DMS53 treated with DMSO at 0.1 percent for 48 hours (cell line): ENCODE results near the gene ERP27.

ENCODE experiments used
- DNase-seq: peaks from one replicate; lab custom pipeline; 2025; ENCODE audit not compliant: unreplicated experiment; lab: John Stamatoyannopoulos, UW

The ERP27 gene

DNA sequence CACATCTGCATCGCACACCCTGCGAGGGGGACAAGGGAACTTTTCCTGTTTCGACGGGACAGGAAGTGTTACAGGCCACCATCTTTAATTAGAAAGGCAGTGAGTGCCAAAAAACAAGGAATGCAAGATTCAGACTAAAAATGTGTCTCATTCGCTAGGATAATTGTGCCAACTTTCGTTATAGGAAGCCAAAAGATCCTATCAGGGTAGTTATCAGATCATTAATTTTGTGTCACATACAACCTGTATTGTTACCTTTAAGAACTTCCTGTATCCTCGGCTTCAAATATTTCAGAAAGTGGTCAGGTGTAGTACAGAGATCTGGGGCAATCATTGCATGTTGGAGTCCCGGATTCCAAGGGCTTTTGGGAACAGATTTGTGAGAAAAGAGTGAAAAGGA is 33.5 kb downstream of the ERP27 start:
- DNase-seq, result no peak

DNA sequence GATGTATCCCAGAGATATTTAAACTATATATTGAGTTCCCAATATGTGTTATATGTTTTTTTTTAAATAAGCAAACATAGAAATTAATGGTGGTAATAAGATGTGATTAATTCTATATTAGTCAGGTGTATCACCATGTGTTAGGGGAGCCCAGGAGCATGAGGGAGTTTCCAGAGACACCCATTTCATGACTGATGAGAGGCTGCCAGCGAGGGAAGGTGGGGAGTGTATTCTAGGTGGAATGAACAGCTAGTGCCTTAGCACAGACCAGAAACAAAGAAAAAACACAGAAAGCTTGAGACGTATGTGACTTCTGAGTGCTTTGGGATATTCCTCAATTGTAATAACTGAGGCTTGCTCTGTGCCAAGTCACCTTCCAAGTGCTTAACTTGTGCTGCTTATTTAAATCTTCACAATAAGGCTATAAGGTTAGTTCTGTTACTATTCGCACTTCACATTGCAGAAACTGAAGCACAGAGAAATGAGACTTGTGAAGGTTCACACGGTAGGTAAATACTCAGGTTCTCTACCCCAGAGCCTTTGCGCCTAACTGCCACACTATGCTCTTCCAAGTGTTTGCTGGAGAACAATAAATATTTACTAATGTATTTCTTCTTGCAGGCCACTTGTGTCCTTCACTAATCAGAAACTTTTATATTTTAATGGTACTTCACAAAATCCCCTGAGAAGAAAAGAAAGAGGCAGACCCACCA is 34.8 kb downstream of the ERP27 start:
- peak; percentile 35 for DNase-seq

- no peak for DNase-seq
Observed at GRCh38 chr12:14902465-14902864, 35.9 kb downstream of the ERP27 start.

DNA sequence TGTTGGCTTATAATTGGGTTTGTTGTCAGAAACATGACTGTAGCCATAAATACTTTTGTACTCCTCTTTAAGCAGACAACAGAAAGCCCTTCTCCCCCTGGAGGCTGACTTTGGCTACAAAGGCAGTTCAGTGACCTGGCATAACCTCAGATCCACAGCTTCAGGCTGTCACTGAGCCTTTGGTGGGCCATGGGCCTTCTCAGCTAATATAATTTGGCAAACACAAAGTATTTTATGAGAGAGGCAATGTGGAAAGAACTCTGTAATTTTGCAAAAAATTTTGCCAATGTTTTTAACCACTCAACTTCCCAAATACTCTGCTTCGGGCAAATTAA is 37.1 kb downstream of the ERP27 start:
- DNase-seq, result no peak

DNA sequence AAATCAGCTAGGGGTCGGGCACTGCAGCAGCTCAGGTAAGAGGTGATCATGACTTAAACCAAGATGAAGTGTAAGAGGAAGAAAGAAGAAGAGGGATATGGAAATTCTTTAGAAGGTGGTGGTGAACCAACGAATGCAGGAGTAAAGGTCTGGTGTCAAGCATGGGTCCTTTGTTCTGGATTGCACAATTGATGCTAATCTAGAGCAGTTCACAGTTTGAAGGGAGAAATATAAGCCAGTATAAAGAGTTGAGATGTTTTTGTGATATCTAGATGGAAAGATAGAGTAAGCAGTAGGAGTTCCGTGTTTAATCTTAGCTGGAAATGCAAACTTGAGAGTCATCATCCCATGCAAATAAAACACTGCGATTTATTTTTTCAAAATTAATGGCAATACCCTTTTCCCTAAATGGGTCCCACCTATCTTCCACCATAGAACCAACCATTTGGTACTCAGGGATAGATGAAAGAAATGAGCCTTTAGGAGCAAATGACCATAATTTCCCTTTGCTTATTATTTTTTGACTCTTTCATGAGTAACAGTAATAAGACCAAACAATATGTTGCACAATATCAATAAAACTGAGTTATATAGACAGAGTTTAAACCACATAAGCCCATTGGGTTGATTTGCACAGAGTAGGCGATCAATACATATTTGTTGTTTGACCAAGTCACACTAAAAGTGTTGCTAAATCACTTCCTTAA is 37.7 kb downstream of the ERP27 start:
- DNase-seq, result no peak

GRCh38 chr12:14896521-14897169 is 41.7 kb downstream of the ERP27 start:
- no peak for DNase-seq

DNA sequence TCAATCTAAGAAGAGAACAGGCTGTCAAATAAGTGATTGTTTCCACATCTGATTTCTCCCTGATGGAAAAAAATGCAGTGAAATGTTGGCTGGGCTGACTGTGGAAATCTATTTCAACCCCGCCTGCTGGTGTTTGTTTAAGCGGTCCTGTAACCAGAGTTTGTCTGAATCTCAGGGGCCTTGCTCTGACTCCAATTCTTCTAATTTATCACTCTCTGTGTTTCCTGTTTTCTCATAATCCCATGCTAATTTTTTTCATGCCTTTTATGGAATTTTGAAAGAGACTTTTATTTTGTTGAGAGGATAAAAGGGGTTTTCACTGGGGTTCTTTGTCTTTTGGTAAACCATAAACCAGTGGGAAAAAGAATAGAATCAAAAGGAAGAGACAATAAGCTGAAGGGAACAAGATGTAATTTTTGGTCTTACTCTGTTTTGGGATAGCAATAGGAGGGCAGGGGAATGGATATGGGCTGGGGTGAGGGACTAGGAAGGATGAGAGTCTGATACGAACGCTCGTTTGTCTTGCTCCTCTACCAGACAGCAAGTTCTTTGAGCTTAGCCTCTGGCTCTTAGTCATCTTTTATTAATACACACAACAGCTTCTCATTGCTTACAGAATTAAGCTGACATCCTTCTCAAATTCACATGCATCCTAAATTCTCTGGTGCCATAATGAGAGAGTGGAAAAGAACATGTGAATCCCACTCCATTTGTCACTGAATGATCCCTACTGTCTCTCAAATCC is 44.7 kb downstream of the ERP27 start:
- DNase-seq, result no peak

- no peak for DNase-seq
Observed at GRCh38 chr12:14892726-14893505, 45.4 kb downstream of the ERP27 start.

GRCh38 chr12:14890701-14891100 is 47.6 kb downstream of the ERP27 start:
- DNase-seq, result no peak

GRCh38 chr12:14886271-14886670 is 52.1 kb downstream of the ERP27 start:
- peak; percentile 79 for DNase-seq

- DNase-seq, result no peak
Observed at GRCh38 chr12:14885718-14886221, 52.6 kb downstream of the ERP27 start, which contains the start of gene MGP. Gene MGP (minus strand): TSS chr12:14885854. CDS start chr12:14885791, 63 bp downstream.

DNA sequence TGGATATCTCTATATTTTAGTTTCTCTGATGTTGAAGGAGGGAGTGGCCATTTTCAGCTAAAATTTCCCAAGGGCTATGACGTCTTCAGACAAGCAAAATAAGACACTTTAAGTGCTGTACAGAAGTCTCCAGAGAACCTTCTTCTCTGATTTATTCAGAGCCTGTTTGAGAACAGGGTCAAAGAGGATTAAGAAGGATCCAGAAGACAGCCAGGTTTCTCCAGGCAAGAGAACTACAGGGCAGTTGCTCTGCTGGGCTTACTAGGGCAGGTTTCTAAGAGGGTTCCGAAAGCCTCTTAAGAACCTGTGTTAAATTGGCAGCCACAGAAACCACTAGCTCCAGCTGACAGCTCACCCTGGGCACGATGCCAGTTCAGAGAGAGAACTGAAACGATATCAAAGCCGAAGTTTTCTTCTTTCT is 53.9 kb downstream of the ERP27 start:
- peak; percentile 19 for DNase-seq

DNA sequence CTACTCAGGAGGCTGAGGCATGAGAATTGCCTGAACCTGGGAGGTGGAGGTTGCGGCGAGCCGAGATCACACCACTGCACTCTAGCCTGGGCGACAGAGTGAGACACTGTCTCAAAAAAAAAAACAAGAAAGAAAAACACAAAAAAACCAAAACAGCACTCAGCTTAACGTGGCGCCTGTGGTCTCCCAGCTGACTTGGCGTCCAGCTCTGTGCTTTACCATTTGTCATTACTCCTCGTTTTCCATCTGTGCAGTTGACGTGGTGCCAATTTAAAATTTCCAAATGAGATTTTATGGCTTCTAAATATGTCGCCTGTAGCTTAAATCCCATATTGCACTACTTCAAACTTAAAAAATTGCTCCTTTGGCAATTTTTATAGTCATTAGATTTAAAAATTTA is 54.7 kb downstream of the ERP27 start:
- DNase-seq, result no peak

DNA sequence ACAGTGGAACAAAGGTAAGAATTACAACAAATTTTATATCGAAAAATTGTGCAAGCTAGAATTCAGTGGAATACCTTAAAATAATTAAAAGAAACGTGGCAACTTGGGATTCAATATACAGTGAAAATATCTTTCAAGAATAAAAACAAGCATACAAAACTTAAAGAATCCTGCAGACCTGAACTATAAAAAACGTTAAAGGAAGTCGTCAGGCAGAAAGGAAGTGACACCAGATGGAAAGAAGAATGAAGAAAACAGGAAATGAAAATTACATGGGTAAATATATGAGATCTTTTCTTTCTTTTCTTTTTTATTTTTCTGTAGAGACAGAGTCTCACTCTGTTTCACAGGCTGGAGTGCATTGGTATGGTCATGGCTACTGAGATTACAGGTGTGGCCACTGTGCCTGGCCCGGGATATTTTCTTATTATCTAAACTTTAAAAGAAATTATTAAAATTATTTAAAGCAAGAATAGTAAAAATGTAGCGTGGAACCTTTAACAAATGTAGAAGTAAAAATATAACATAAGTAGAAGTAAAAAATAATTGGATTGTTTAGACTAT is 57.4 kb downstream of the ERP27 start:
- DNase-seq, result no peak

DNA sequence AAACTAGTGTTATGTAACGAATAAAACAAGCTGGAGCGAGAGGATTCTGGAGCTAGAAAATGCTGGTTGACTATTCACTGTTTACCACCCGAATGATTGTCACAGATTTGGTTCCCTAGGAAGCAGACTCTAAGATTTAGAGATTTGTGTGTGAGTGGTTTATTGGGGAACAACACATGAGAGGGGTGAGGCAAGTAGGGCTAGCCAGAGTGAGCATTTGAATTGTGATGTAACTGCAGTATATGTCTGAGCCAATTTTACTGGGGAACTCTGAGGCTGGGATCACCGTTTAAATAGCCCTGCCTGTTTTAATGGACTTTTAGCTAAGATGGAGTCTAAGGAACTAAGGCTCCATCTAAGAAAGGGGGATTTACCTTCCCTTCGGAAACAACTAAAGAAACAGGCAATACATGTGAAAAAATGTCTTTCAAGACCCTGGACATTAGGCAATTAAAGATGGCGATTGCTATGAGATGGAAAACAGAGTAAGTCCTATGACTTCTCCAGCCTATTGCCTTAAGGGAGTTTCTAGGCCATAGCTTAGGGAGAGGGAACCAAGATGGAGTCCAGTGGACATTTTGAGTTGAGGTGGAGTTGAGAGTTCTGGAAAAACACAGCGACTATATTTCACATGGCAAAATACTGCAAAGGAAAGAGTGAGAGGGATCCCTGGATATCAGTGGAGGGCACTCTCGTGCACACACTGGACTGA is 59.0 kb downstream of the ERP27 start:
- DNase-seq, result no peak

DNA sequence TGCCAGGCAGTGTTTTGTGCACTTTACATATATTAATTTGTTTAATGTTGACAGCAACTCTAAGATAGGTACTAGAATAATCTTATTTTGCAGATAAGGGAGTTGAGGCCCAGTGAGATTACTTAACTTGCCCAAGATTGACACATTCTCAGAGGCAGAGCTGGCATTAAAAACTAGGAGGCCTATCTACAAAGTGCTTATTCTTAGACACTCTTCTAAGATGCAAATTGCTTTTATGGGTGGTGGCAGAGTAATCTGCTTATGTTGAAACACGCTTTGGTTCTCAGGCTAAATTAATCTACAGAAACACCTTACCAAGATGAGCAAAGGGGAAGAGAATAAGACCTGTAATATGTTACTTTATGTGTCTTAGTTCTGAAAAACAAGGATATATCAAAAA is 59.8 kb downstream of the ERP27 start:
- DNase-seq, result no peak

DNA sequence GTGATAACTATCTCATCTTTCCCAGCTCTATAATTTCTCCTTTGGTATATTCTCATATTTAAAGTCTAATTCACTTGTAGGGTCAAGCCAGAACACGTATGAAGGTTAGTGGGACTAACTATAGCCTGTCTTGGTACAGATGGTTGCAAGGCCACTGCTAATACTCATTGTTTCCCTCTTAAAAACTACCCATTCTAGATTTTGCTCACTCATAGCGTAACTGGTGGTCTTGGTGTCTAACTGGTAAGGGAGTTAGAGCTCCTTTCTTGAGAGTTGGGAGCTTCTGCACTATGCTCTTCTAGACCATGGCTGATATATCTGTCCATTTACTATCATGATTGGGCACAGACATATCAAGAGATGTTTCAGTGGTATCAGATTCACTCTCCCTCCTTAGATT is 61.5 kb downstream of the ERP27 start:
- no peak for DNase-seq

DNA sequence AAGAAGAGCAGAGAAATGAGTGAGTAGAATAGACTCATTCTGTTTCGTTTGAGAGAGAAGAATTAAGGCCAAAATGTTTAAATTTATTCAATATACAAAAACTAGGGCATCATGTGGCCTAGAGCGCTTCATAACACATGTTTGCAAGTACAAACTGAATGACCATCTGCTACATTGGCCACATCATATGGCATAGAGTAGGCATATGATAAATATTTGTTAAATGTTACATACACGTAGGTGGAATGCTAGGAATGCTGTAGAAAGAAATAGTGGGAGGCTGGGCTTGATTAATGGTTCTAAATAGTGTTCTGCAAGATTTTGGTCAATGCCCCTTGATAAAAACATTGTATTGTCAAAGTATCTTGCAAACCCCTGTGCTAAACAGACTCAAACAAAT is 63.5 kb downstream of the ERP27 start:
- DNase-seq, result no peak

GRCh38 chr12:14873440-14874185 is 64.7 kb downstream of the ERP27 start:
- no peak for DNase-seq
